Left ventricle myocardium inferior (tissue), 1 donor: Measurements from ENCODE around the gene CTBP2. TPM values are rescaled to one million over a fixed set of nuclear protein-coding genes. Genes with fewer than 3 reads are reported as not detected.
A peak's percentile ranks its signal among the peaks of the same experiment; 100 is the strongest.
"Not testable (repeated sequence)": the region's sequence is repeated elsewhere in the genome, so short reads cannot be mapped to it uniquely, and the experiment has no call there.

Source experiments
- DNase-seq: peaks from one replicate; pipeline ENCODE4 v3.0.0-alpha.2; 2020
- H3K27ac ChIP-seq: fragments of 200-600 bp; replicated peaks from 2 replicates; pipeline ENCODE4 v1.8.0; 2021
- H3K27me3 ChIP-seq: fragments of 200-600 bp; 2 replicates; pipeline ENCODE4 v1.8.0; 2021; ENCODE audit warnings: low read depth
- H3K36me3 ChIP-seq: fragments of 200-600 bp; 2 replicates; pipeline ENCODE4 v1.8.0; 2021
- H3K4me1 ChIP-seq: fragments of 200-600 bp; 2 replicates; pipeline ENCODE4 v1.8.0; 2021
- H3K4me3 ChIP-seq: fragments of 200-600 bp; 2 replicates; pipeline ENCODE4 v1.8.0; 2021; ENCODE audit warnings: mild to moderate bottlenecking, moderate library complexity
- H3K9me3 ChIP-seq: fragments of 200-600 bp; replicated peaks from 2 replicates; pipeline ENCODE4 v1.8.0; 2021
- CTCF ChIP-seq: fragments of 200-600 bp; IDR thresholded peaks from 2 replicates; pipeline ENCODE4 v1.8.0; 2021; ENCODE audit warnings: antibody characterized with exemption, mild to moderate bottlenecking, borderline replicate concordance
- intact Hi-C: fragments of 100-400 bp; cut with micrococcal nuclease; formaldehyde crosslinking; loops from one replicate; pipeline ENCODE4 v1.11.0; 2022
- total RNA-seq: library from RNA; stranded (reverse); fragmentation: NEBNext Ultra II Directional; extraction: Animal tissue kit (Norgen Biotek cat#: 25700); gene quantifications from one replicate; pipeline ENCODE4 v1.2.1, GENCODE V29; 2021
- donor health status: DM: no; HTN: yes; CAD: no; lungs with severe emphysema.

The CTBP2 gene
- total RNA-seq, 1 donor from 2014 or later: 29.1 TPM

DNA sequence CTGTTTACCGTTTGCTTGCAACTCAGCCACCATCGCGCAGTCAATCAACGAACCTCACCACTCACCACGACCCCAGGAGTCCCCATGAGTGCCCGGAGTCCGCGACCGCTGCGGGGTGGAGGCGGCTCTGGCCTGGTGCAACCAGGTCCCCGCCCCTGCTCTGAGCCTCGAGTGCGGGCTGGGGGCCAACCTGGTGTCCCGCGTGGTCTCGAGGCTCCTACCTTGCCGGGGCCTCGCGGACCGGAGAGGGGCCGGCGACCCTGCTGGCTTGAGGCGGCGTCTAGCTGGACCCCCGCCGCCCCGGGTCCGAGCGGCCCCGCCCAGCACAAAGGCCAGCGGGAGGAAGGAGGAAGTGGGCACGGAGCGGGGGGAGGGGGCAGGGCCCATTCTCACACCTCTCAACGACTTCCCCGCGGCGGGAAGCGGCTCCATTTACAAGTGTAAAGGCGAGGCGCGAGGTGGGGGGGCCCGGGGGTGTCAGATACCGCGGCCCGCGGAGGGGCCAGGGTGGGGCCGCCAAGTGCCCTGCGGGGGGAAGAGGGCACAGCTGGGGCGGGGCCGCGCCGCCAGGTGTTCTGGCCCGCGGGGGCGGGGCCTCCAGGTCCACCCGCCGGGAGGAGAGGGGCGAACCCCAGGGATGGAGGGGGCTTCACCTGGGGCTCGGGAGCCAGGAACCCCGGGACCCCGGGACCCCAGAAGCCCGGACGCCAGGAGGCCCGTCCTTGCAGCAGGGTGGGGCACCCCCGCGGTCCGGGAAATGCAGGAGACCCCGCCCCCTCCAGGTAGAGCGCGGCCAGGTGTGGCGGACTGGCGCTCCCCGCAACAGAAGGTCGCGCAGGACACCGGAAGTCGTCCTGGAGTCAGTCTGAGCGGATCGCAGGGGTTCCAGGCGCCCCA lies 8.6 kb downstream of the CTBP2 start:
- intact Hi-C loops: loop anchor here (10.0 kb wide), 1 partner anchor 107 kb away; no protein-coding TSS in a partner anchor
- no peaks in the 10 kb centered on the region for H3K27me3 ChIP-seq
- no peaks in the 10 kb centered on the region for H3K9me3 ChIP-seq
- no peak for TF ChIP-seq CTCF
- peak; percentile 44 for DNase-seq
- H3K36me3 ChIP-seq: no peaks in the 10 kb centered on the region
- no peak overlapping the region for H3K4me3 ChIP-seq
- H3K4me1 ChIP-seq: peaks cover 100% of the 10 kb centered on the region
- H3K27ac ChIP-seq: peak overlapping the region; percentile 98

GRCh38 chr10:125151170-125151552 lies 9.2 kb downstream of the CTBP2 start:
- Histone ChIP-seq H3K4me3 (no peak overlapping the region), H3K27me3 (no peaks in the 10 kb centered on the region), H3K27ac (no peak overlapping the region), H3K4me1 (peaks cover 100% of the 10 kb centered on the region), H3K36me3 (no peaks in the 10 kb centered on the region), H3K9me3 (no peaks in the 10 kb centered on the region)
- no peak for DNase-seq
- no peak for TF ChIP-seq CTCF
- intact Hi-C loops: loop anchor here (10.0 kb wide), 1 partner anchor 106 kb away; no protein-coding TSS in a partner anchor

DNA sequence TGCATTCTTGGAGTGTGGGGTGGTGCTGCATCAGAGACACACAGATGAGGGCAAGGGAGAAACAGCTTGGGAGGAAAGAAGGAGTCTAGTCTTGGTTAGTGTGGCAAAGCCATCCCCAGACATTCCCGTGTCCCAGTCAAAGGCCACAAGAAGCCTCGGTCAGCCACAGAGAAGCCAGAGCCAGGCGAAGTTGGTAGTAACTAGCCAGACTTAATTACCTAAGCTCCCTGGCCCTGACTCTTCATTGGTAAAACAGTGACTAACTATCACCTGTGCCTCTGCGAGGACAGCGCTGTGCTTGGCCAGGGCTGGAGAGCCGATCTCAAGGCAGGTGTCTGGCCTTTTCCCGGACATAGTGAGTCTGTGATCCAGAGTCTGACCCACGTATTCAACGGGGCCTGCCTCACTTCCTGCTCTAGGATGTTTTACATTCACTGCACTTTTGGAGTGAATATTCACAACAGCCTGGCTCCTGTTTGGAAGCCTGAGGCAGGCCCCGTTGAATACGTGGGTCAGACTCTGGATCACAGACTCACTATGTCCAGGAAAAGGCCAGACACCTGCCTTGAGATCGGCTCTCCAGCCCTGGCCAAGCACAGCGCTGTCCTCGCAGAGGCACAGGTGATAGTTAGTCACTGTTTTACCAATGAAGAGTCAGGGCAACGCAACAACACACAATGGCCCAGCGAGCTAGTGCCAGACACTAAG lies 9.8 kb downstream of the CTBP2 start:
- not testable (repeated sequence) for H3K4me3 ChIP-seq, H3K27me3 ChIP-seq, H3K9me3 ChIP-seq, DNase-seq, H3K36me3 ChIP-seq
- peak overlapping the region; percentile 71 for H3K27ac ChIP-seq
- intact Hi-C loops: loop anchor here (10.0 kb wide), 1 partner anchor 106 kb away; no protein-coding TSS in a partner anchor
- peaks cover 100% of the 10 kb centered on the region for H3K4me1 ChIP-seq

- H3K27ac ChIP-seq: peak overlapping the region; percentile 71
- DNase-seq: no peak
- TF ChIP-seq CTCF: no peak
- no peaks in the 10 kb centered on the region for H3K36me3 ChIP-seq
- H3K9me3 ChIP-seq: no peaks in the 10 kb centered on the region
- no peak overlapping the region for H3K4me3 ChIP-seq
- H3K27me3 ChIP-seq: no peaks in the 10 kb centered on the region
- H3K4me1 ChIP-seq: peaks cover 100% of the 10 kb centered on the region
- intact Hi-C loops: loop anchor here (10.0 kb wide), 1 partner anchor 105 kb away; no protein-coding TSS in a partner anchor
Observed at GRCh38 chr10:125149680-125150047, 10.7 kb downstream of the CTBP2 start.

DNA sequence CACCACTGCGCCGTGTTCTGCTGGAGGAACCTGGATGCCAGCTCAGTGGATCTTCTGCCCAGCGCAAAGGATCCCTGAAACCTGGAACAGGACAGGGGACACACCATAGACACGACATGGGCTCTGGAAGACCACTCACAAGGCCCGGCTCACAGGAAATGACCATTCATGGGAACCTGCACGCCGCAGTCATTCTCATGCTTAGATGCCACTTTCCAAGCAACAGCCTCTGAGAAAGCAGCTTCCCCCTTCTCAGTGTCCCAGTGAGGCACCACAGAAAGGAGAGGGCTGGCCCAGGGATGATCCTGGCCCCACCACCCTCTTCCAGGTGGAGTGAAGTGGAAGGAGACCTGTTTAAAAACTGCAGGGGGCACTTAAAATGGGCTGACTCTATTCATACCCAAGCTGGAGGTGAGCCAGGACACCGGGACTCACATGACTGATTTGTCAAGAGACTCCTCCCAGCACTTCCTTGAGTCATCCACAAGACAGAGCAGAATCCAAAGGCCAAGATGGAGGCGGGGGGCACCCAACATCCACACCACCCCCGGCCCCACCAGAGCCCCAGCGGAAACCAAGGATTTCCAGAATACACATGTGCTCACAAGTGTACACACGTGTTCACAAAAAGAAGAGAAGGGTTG lies 11.2 kb downstream of the CTBP2 start:
- no peak for TF ChIP-seq CTCF
- DNase-seq: peak; percentile 55

More for the DNA sequence above, 11.2 kb downstream of the CTBP2 start:
- intact Hi-C loops: no loop called here
- Histone ChIP-seq H3K4me3 (no peak overlapping the region), H3K36me3 (no peaks in the 10 kb centered on the region), H3K9me3 (no peaks in the 10 kb centered on the region), H3K4me1 (peaks cover 100% of the 10 kb centered on the region), H3K27ac (peak overlapping the region; percentile 71), H3K27me3 (no peaks in the 10 kb centered on the region)
